Testis (tissue), 2 donors: ENCODE results near the gene CCSER2.

Experiments
- POLR2A ChIP-seq: fragments of 450-650 bp; IDR thresholded peaks from one replicate; pipeline ENCODE4 v1.6.1; 2017; ENCODE audit warnings: antibody characterized with exemption, mild to moderate bottlenecking, moderate library complexity
- TF ChIP-seq, protein P1 (sequence below), 3 experiments: fragments of 450-650 bp in 2 of 3; fragments of 200-600 bp in 1 of 3; sonication (generic) in 1 of 3; IDR thresholded peaks; one replicate each; pipeline ENCODE4 v1.5.1; 2016 to 2019; ENCODE audit warnings: antibody characterized with exemption in 3 of 3, mild to moderate bottlenecking in 2 of 3, moderate library complexity in 1 of 3

GRCh38 chr10:84440781-84441180 lies 112.4 kb downstream of the CCSER2 start:
- TF ChIP-seq, protein P1, sequence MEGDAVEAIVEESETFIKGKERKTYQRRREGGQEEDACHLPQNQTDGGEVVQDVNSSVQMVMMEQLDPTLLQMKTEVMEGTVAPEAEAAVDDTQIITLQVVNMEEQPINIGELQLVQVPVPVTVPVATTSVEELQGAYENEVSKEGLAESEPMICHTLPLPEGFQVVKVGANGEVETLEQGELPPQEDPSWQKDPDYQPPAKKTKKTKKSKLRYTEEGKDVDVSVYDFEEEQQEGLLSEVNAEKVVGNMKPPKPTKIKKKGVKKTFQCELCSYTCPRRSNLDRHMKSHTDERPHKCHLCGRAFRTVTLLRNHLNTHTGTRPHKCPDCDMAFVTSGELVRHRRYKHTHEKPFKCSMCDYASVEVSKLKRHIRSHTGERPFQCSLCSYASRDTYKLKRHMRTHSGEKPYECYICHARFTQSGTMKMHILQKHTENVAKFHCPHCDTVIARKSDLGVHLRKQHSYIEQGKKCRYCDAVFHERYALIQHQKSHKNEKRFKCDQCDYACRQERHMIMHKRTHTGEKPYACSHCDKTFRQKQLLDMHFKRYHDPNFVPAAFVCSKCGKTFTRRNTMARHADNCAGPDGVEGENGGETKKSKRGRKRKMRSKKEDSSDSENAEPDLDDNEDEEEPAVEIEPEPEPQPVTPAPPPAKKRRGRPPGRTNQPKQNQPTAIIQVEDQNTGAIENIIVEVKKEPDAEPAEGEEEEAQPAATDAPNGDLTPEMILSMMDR (IDR thresholded peaks at IDR 0.05): no peak
- no peak for TF ChIP-seq POLR2A
